Stomach (tissue), 4 donors: ENCODE data around the gene ATP2B2.

Source experiments
- EP300 ChIP-seq: sonication (generic); formaldehyde crosslinking; IDR thresholded peaks from one replicate; pipeline ENCODE4 v1.6.1; 2017; ENCODE audit warnings: antibody characterized with exemption
- POLR2A ChIP-seq, 4 donors: fragments of 450-650 bp; IDR thresholded peaks; one replicate each; pipeline ENCODE4 v1.6.1; 2016; ENCODE audit warnings: antibody characterized with exemption in 4 of 4, control low read depth in 2 of 4, mild to moderate bottlenecking in 1 of 4, moderate library complexity in 1 of 4
- POLR2AphosphoS5 ChIP-seq, 3 donors: sonication (generic); formaldehyde crosslinking; IDR thresholded peaks; one replicate each; pipeline ENCODE4 v1.6.1; 2016; ENCODE audit warnings: antibody characterized with exemption in 3 of 3

GRCh38 chr3:10430805-10431204 is 74.6 kb downstream of the ATP2B2 start:
- TF ChIP-seq POLR2A (IDR thresholded peaks at IDR 0.05), result no peak
- TF ChIP-seq POLR2AphosphoS5 (IDR thresholded peaks at IDR 0.05), result no peak
- no peak for TF ChIP-seq EP300
